NCI-H82 treated with DMSO at 0.1 percent for 48 hours (cell line): ENCODE measurements around the gene CIAO1.
"Not testable (repeated sequence)": the region's sequence is repeated elsewhere in the genome, so short reads cannot be mapped to it uniquely, and the experiment has no call there.

ENCODE experiments used
- DNase-seq: peaks from one replicate; lab custom pipeline; 2025; ENCODE audit not compliant: unreplicated experiment; lab: John Stamatoyannopoulos, UW

CIAO1 gene

DNA sequence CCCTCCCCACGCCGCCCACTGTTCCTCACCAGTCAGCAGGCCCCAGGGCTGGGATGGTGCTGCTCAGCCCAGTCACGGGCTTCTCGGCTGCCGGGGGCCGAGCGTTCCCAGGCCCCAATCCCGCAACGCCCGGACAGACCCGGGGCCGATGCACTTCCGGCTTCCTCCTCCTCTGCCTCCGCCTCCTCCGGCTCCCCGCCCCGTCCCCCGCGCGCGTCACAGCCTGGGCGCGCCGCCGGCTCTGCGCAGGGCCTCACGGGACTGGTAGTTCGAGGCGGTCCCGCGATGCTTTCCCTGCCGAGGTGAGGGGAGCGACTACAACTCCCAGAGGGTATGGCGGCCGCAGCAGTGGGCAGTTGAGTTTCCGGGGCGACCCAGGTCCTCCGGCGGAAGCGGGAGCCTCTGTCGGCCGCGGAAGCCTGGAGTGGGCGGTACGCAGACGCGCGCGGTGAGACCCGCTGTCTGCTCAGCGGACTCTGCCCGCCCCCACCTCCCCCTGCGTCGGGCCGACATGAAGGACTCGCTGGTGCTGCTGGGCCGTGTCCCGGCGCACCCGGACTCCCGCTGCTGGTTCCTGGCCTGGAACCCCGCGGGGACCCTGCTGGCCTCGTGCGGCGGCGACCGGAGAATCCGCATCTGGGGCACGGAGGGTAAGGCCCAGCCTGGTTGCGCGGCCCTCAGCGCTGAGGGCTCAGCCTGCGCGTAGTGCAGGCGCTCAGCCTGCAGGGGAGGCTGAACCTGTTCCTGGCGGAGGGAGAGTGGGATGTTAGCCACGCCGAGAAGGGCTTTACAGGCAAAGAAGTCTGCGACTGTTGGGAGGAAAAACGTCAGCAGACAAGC lies at the start of gene CIAO1, which contains the start of gene TMEM127:
Gene CIAO1 (plus strand): TSS at position 386 of the 840 bp plus-strand sequence. CDS start 126 bp downstream, at position 512.
Gene TMEM127 (minus strand): TSS at position 158 of the 840 bp plus-strand sequence. CDS start 616 bp downstream, outside the sequence.
- peak; percentile 93 for DNase-seq

- DNase-seq = no peak
Observed at GRCh38 chr2:96218508-96219131, 47.4 kb upstream of the CIAO1 start.

GRCh38 chr2:96219959-96220358 lies 46.1 kb upstream of the CIAO1 start:
- not testable (repeated sequence) for DNase-seq

DNA sequence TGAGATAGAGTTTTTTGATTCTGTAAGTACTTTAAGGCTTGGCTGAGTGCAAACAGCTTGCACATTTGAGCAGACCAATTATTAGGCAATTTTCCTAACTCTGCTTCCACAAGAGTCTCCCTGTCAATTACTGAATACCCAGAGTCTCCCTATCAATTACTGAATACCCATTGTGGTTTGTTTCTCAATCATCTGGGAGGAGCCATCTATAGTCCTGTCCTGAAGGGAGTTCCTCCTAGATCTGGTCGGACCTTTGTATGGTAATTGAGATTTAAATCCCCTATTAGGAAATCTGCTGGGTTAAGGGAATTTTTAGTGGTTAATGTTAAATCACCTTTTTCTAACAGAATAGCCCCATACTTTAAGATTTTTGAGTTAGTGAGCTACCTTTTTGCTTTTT lies 44.9 kb upstream of the CIAO1 start:
- DNase-seq = not testable (repeated sequence)

DNA sequence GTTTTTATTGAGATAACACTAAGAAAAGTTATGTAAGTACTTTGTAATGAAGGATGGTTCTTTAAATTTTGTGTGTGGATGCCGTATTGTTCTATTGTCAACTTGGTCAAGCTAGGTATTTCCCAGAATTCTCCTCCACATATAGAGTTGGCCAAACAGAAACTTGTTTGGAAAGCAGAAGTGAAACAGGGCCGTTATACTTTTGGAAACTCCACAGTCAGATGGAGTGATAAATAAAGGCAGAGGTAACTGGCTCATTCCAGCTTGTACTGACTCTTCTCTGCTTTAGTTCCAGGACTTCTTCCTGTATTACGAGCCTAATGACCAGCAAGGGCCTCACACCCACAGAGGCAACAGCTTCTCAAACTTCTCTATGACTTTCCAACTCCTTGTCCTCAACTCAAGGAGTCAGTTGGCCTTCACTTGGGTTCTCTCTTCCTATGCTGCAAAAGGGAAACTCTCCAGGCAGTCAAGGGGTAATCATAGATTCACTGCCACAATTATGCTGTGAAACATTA lies 41.0 kb upstream of the CIAO1 start:
- no peak for DNase-seq

- no peak for DNase-seq
Observed at GRCh38 chr2:96231316-96231715, 34.7 kb upstream of the CIAO1 start.

- no peak for DNase-seq
Observed at GRCh38 chr2:96233436-96233835, 32.6 kb upstream of the CIAO1 start.

DNA sequence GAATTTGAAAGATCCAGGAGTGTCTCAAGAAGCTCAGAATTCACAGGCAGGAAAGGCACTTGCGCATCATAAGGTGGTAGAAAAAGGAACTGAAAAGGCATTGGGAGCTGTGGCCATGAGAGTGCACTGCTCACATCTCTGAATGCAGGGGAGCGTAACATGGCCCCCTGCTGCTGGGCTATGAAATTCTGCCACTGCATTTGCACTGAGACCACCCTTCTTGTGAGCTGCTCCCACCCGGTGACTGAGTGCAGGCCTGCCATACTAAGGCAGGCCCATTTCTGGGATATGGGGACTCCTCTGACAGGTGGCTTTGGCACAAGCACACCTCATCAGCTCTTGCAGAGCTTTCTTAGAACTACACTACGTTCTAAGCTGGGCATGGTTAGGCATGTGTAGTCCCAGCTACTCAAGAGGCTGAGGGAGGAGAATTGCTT lies 32.1 kb upstream of the CIAO1 start:
- DNase-seq = no peak

- DNase-seq = no peak
Observed at GRCh38 chr2:96236882-96237281, 29.1 kb upstream of the CIAO1 start.

- no peak for DNase-seq
Observed at GRCh38 chr2:96238266-96238665, 27.8 kb upstream of the CIAO1 start.

DNA sequence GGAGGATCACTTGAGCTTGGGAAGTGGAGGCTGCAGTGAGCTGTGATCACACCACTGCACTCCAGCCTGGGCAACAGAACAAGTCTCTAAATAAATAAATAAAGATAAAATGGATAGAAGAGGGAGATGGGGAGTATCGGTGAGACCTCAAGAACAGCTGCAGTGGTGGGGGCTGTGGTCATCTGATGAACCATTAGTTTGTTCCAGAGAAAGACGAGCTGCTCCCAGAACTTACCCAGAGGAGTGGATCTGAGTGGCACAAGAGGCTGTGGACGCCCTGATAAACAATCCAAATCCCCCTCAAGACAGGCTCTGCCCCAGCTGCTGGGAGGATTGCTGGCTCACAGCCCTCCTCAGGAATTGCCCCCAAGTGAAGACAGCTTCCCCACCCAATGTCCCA lies 26.9 kb upstream of the CIAO1 start:
- no peak for DNase-seq

DNA sequence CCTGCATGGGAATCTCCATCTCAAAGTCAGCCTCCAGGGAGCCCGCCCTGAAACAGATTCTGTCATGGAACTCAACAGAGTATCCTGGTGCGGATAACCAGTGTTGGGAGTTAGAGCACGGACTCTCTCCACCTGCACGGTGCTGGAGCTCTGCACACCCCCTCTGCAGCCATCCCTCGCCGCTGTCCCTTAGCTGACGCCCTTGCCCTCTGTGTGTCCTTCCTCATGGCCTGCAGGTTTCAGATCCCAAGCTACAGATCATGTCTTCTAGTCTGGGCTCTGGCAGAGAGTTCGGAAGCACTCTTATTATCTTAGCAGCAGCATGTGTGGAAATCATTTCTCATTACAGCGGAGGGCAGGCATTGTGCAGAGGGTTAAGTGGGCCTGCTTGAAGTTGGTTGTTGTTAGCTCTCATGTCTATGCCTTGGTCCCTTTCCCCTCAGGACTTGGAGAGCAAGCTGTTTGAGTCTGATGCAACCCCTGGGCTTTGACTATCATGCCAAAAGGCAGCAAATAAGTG lies 26.2 kb upstream of the CIAO1 start:
- no peak for DNase-seq

DNA sequence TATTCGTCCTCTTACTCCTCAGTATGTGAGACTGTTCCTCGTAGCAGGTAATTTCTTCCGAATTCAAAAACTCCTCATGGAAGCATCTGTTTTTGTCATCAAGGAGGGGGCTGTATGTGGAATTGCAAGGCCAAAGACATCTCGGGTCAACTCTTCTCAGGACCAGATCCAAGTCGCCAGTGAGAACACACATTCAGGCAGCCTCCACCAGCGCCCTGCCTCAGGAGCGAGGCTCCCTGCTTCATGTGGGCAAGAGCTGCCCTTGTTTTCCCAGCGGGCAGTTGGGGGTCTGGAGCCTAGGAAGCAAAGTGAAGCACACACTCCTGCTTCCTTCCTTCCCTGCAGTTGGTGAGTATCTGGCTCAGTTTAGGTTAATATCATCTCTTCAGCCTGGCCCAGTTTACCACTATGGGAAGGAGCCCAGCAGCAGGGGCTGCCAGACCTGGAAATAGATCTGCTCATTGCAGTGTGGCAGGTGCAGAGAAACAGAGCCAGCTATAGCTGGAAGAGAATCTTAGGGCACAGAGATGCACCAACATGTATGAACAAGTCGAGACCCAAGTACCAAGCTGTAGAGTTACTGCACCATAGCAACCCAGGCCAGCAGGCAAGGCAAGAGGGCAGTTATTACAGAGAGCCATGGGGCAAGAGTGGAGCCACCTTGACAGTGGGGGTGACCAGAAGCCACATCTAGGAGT lies 25.5 kb upstream of the CIAO1 start:
- DNase-seq = no peak

- no peak for DNase-seq
Observed at GRCh38 chr2:96241227-96241626, 24.8 kb upstream of the CIAO1 start.

DNA sequence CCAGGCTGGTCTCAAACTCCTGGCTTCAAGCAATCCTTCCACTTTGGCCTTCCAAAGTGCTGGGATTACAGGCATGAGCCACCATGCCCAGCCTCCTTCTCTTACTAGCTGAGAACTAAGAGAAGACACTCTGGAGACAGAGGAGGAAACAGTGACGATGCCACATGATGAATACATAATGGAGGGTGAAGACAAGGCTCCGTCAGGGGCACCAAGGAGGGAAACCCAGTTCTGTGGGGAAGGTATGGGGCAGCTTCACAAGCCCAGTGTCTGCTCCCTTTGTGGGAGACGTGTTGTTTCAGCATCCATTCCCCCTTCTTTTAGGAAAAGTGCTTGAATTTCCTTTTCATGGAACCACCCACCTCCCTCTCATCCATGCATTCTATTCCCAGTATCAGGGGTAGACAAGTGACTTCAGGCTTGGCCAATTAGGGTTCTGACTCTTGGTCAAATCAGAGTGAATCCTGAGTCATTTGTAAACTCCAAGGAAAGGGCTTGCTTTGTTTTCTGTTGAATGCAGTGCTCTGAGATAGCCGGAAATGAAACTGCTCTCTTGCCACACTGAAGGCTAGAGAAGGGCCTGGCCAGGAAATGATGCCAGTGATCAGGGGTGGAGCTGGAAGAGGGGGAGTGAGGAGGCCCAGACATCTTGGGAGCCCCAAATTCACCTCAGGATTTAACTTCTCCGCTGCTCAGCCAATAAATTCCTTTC lies 24.0 kb upstream of the CIAO1 start:
- DNase-seq = no peak

GRCh38 chr2:96243843-96244242 lies 22.2 kb upstream of the CIAO1 start:
- DNase-seq = no peak

DNA sequence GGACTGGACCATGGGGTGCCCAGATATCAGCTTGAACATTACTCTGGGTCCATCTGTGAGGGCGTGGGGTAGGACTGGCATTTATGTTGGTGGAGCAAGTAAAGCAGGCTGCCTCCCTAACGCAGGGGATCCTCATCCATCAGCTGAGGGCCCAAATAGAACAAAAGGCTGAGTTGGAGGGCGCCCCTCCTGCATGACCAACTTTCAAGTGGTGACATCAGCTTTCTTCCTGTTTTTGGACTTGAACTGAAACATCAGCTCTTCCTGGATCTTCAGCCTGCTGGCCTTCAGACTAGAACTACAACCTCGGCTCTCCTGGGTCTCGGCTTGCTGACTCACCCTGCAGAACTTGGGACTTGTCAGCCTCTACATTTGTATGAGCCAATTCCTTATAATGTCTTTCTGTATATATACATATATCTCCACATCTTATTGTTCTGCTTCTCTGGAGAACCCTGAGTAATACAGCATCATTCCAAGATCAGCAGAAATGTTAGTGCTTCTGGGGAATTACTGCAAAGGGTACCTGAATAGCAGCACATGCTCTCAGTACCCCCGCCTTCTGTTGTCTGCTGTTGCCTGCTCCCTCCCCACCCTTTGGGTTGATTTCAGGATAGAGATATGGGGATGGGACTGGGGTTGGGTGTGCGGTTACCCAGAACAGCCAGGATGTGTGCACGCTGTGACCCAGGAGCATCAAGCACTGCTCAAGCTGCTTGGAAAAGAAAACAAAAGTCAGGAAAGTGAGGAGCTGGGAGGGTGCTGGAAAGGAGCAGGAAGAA lies 20.2 kb upstream of the CIAO1 start:
- DNase-seq = no peak

GRCh38 chr2:96247009-96247408 lies 19.0 kb upstream of the CIAO1 start:
- no peak for DNase-seq

DNA sequence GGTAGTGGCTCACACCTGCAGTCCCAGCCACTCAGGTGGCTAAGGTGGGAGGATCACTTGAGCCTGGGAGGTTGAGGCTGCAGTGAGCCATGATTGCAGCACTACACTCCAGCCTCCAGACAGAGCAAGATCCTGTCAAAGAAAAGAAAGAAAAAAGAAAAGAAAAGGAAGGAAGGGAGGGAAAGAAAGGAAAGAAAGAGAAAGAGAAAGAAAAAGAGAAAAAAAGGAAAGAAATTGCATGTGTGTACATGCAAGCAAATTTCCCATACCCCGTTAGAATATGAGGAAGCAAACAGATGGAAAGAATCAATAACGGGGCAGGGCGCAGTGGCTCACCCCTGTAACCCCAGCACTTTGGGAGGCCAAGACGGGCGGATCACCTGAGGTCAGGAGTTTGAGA lies 18.1 kb upstream of the CIAO1 start:
- DNase-seq = no peak

DNA sequence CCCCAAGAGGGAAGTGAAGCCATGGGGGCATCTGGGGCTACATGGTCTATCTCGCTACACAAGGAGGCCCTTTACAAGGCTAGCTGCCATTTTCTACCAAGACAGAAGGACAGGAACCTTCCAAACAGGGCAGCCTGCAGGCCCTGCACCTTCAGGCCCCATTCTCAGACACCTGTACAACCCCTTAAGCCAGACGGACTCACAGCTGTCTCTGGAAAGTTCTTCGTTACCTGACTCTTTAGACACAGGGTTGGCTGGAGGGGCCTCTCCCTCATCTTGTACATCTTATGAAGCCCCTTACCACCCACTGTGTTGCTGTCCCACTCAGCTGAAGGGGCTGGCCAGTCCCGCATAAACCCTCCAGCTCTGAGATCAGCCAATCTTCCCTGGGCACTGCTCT lies 17.4 kb upstream of the CIAO1 start:
- no peak for DNase-seq
